Mesenteric fat pad (tissue), 1 donor: ENCODE data around the gene C16orf87. TPM values are rescaled to one million over a fixed set of nuclear protein-coding genes. Genes with fewer than 3 reads are reported as not detected.

Experiments used
- DNase-seq: peaks from one replicate; pipeline ENCODE4 v3.0.0-alpha.2; 2020; ENCODE audit warnings: low spot score
- total RNA-seq: library from RNA; stranded (reverse); fragmentation: NEBNext Ultra II Directional; extraction: Animal tissue kit (Norgen Biotek cat#: 25700); gene quantifications from one replicate; pipeline ENCODE4 v1.2.1, GENCODE V29; 2021
- donor health status: DM: yes; HTN: yes; CAD: no.

Gene C16orf87
- total RNA-seq, 1 donor from 2014 or later, result 6.8 TPM

DNA sequence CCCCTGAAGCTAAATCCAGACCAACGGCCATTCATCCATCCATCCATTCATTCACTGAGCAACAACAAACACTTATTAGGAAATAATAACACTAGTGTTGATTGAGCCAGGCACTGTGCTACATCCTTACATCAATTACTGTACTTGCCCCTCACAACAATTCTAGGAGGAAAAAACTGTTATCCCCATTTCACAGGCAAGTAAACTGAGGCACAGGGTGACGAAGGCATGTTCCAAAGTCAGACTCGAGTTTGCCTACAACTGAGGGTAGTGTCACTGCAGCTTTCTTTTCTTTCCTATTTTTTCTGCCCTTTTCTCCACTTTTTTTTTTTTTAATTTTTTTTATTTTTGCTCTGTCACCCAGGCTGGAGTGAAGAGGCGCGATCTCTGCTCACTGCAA, 71.7 kb downstream of the C16orf87 start:
- DNase-seq, result no peak

DNA sequence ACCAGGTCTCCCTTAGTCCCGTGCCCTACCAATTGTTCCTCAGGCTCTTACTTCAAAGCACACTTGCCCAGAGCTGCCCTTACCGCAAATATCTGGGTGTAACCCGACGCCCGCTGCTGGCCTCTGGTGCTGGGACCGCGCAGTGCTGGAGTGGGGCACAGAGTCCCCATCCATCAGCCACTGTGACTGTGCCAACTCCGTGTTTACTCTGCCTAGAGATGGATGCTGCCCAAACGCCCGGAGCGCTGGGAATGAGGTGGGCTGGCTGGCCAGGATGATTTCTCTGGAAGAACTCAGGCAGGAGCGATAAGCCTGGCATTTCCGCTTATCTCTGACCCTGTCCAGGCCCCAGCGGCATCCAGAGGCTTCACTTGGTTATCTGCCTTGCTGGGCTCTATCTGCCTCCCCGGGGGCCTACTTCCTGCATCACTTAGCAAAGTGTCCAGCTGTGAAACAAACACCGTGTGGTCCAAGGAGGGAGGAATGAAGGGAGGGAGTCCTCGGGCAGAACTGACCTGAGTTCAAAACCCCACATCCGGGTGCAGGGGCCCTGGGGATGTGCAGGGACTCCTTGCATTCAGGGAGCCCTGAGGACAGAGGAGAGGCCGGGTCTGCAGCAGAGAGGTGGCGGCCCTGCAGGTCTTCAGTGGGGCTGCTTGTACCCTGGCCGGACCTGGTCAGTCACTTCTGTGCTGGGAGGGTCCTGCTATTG, 73.5 kb downstream of the C16orf87 start:
- DNase-seq, result no peak

DNA sequence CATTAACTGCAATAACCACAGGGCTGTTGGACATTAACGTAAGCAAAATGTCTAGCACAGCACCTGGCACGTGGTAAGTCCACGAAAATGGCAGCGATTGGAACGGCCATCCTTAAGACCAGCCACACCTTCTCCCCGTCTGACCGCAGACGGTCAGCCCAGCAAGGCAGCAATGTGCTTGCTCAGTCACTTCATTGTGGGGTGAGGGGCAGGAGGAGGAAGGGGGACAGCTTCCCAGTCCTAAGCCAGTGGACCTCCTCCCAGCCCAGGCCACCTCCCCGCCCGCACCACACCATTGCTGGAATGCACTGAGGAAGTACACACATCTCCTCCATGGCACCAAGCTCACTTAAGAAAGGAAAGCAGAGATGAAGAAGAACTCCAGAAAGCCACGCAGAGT, 74.2 kb downstream of the C16orf87 start:
- no peak for DNase-seq

DNA sequence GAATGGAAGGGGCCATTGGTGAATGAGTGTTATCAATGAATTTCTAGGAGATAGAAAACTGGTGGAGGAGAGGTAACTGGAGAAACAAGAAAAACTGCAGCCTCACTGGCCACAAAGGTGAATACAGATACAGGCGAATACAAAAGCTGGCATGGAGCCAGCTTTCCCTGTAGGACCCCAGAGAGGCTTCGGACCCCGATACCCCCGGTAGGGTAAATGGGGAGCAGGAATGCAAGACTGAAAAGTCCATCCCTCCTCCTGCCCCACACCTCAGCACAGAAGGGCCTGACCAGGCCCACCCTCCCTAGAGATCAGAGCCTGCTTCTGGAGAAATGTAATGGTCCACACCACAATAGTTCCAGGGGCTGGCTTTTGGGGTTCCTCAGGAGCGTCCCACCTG, 78.0 kb downstream of the C16orf87 start:
- DNase-seq, result no peak

DNA sequence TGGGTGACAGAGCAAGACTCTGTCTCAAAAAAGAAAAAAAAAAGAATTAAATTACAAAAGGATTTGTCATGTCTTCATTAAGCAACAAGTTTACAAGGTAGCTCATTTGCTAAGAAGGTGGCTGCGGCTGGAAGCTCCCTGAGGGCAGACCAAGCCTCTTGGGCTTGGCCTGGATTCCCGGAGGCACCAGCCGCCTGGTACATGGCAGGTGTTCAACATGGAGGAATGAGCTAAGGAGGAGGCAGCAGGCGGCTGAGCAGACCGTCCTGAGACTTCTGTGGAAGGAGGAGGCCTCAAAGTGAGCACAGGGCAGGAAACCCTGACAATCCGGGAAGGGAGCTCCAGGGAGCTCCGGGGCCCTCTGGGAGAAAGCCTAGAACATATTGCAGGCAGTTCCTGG, 79.6 kb downstream of the C16orf87 start:
- DNase-seq, result no peak

DNA sequence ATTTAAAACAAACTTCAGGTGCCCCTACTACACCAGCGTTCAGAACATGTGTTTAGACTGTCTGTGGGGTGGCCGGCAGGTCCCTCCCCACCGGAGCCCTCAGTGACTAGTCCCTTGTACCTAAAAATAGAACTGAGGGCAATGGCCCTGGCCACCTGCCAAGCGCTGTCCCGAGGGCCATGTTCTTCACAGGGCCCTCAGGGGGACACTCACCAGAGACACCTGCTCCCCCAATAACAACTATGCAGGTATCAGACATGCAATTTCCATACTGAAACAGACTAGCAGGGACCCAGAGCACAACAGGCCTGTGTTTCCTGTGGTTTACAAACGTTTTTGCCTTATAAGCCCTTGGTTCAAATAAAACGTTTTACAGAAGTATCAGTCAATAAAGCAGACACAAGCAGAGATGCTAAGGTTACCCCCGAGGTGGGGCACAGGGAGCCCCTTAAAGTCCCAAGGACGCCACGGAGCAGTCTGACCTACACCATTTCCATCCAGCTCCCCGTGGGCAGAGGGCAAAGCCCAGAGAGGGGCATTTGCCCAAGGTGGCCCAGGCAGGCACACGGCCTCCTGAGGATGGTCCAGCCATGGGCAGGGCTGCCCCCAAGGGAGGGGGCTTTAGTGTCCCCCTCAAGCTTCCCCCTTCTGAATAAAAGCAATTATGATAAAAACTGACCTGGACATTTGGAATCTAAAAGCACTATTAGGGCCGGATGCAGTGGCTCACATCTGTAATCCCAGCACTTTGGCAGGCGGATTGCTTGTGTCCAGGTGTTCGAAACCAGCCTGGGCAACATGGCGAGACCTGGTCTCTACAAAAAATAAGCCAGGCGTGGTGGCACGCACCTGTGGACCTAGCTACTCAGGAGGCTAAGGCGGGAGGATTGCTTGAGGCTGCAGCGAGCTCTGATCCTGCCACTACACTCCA, 81.9 kb downstream of the C16orf87 start:
- DNase-seq, result peak; percentile 64

DNA sequence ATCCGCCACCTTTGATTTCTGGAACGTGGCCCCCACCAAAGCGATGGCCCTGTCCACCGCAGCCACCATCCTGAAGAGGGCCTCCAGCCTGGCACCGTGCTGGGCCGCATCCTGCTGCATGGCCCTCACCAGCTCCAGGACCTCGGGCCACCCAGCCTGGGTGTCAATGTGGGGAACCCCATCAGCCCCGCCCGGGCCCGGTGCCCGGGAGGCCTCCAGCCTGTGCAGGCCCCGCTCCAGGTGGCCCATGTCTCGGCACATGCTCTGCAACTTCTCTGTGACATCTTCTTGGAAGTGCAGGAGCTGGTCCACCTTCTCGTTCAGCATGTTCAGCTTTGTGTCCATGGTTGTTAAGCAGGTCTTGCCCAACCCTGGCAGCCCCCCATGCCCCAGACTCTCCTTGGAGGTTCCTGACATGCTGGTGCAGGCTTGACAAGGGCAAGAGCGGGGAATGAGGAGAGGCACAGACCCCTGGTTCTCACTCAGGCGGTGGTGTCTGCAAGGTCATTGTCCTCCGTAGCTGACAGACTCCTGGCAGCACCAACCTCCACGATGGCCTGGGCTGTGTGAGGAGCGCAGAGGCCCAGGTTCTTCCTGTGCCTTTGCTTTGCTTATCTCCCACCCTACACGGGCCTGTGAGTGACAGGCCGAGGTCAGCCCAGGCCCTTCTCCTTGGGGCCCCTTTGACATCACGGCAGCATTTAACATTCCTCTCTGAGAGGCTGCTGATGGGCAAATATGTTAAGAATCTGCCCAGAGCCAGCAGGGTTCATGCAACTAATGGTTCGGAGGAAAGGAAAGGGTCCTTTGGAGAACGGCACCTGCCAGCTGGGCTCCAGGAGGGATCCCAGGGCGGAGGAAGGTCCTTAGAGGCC, 83.0 kb downstream of the C16orf87 start, which contains the start of gene MYLK3:
Gene MYLK3, minus strand, starts transcription at position 568 of the 875 bp plus-strand sequence. Its CDS starts 151 bp downstream, at position 417.
- peak; percentile 71 for DNase-seq

DNA sequence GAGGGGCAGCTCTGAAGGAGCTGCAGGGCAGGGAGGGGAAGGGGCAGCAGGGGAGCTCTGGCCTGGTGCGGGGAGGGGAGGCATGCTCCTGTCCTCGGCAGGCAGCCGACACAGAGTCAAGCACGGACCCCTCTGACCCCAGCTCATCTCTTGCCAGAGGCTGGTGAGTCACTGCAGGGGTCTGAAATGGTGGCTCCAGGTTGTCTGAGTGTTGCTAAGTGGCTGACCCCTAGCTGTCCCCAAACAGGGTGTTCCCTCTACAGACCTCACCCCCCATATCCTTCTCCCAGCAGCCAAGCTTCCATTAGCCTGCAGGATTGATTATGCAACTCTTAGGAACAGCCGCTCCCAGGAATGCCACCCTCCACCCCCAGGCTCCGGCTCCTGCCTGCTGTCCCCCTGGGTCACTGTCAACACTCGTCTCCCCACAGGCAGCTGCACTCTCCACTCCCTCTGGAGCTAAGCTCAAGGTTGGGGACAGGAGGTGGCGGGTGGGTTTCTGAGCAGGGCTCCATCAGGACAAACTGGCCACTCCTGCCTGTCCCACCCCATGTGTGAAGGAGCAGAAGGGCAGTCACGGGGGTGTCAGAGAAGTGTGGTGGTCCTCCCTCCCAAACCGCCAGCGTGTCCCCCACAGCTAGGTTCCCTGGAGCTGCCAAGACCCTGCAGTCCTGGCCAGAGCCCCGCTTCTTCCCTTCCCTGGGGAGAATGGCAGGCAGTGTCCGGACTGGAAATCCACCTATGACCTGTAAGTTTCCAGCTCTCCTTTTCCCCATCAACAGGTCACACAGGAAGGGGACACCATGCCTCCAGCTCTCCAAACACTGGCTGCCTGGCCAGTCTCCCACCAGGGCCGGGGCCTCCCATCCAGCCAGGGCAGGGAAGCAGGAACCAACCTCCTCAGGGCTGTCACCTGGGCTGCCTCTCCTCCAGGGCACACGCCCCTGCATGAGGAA, 83.9 kb downstream of the C16orf87 start:
- peak; percentile 85 for DNase-seq

Other genes starting within 250 kb of the C16orf87 start
- gene SHCBP1, start 209.8 kb downstream of the C16orf87 start, total RNA-seq, result 0.29 TPM
- gene VPS35, start 142.0 kb downstream of the C16orf87 start, total RNA-seq, result 104 TPM
- gene ORC6, start 141.5 kb downstream of the C16orf87 start, total RNA-seq, result 1.1 TPM
- 0.58 TPM for gene MYLK3, start 82.8 kb downstream of the C16orf87 start, total RNA-seq
- gene GPT2, start 53.2 kb upstream of the C16orf87 start, total RNA-seq, result 53.5 TPM
- 54.9 TPM for gene DNAJA2, start 142.5 kb upstream of the C16orf87 start, total RNA-seq